NCI-H510A treated with DMSO at 0.1 percent for 48 hours (cell line): ENCODE measurements around the gene COQ8A.

ENCODE experiments used
- DNase-seq: peaks from one replicate; lab custom pipeline; 2025; lab: John Stamatoyannopoulos, UW

Gene COQ8A

GRCh38 chr1:226974544-226975258 is 34.6 kb downstream of the COQ8A start:
- DNase-seq = no peak

DNA sequence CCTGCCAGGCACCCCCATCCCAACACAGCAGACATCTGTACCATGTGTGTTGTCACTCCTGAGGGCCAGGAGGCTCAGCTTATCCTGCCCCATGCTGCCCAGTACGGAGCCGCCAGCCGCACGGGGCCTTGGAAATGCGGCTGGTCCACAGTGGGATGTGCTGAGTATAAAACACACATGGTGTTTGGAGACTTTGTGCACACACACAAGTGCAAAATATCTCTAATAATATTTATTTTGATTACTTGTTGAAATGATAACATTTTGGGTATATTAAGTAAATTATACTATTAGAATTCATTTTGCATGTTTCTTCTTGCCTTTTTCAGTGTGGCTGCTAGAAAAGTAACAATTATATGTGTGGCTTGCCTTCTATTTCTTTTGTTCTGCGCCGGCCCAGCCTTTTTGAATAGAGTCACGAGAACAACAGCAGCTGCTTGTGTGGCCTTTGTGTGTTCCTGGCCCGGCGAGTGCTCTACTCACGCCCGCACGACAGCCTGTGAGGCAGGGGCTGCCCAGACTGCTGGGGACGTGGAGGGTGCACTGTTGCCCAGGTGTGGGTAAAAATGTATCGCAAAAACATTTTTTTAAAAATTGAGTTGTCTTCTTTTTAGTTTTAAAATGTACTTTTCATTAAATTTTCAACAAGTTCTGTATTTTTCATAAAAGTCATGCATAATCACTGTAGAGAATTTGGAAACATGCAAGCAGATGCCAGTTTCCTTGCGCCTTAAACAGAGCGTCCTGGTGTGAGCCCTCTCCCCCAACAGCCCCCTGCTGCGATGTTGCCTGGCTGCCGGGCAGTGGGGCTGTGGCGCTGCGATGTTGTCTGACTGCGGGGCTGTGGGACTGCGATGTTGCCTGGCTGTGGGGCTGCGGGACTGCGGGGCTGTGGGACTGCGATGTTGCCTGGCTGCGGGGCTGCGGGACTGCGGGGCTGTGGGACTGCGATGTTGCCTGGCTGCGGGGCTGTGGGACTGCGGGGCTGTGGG is 35.5 kb downstream of the COQ8A start:
- DNase-seq = no peak

- DNase-seq = no peak
Observed at GRCh38 chr1:226976276-226976977, 36.3 kb downstream of the COQ8A start.

GRCh38 chr1:226976978-226977642 is 37.0 kb downstream of the COQ8A start:
- DNase-seq = no peak

DNA sequence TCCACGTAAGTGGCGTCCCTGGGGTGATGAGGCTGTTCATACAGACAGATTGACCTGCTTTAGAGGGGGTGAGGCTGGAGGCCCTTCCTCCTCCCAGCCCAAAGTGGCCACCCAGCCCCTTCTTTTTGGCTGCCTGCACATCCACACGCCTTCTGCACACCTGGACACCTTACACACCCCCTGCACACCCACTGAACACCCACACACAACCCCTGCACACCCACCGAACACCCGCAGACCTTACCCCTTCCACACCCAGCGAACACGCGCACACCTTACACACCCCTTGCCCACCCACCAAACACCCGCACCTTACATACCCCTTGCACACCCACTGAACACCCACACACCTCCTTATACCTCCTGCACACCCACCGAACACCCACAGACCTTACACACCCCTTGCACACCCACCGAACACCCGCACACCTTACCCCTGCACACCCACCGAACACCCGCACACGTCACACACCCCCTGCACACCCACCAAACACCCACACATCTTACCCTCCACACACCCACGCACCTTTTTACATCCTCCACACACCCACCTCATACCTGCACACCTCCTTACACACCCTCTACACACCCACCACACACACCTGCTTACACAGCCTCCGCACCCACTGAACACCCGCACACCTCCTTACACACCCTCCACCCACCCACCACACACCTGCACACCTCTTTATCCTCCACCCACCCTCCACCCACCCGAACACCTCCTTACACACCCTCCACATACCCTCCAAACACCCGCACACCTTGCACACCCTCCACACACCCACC is 37.7 kb downstream of the COQ8A start:
- no peak for DNase-seq

DNA sequence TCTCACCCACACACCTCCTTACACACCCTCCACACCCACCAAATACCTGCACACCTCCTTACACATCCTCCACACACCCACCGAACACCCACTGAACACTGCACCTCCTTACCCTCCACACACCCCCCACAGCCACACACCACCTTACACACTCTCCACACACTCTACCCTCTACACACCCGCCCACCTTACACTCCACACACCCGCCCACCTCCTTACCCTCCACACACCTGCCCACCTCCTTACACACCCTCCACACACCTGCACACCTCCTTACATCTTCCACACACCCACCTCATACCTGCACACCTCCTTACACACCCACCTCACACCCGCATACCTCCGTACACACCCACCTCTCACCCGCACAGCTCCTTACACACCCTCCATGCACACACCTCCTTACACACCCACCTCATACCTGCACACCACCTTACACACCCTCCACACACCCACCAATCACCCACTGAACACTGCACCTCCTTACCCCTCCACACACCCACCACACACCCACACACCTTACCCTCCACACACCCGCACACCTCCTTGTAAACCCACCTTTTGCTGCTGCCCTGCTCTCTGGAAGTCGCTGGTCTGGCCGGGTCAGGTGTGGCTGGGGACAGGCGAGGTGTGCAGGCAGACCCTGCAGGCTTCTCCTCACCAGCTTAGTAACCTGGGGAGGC is 38.5 kb downstream of the COQ8A start:
- DNase-seq = no peak

DNA sequence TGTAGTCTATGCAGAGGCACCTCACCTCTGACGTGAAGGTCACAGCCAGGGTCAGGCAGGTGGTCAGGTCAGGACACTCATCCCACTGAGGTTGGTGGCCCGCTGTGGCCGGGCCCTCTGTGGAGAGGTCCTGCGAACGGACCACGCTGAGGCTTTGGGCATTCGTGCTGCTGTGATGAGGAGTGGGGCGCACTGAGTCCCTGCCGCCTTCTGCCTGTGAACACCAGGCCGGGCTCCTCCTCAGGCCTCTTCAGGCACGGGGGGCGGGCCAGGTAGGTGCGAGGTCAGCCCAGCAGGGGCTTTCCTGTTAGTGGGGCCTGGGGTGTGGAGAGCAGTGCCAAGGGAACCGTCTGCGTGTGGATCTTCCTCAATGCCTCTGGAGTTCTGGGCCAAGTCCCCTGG is 39.0 kb downstream of the COQ8A start:
- DNase-seq = no peak

GRCh38 chr1:226979517-226980121 is 39.5 kb downstream of the COQ8A start:
- DNase-seq = no peak

DNA sequence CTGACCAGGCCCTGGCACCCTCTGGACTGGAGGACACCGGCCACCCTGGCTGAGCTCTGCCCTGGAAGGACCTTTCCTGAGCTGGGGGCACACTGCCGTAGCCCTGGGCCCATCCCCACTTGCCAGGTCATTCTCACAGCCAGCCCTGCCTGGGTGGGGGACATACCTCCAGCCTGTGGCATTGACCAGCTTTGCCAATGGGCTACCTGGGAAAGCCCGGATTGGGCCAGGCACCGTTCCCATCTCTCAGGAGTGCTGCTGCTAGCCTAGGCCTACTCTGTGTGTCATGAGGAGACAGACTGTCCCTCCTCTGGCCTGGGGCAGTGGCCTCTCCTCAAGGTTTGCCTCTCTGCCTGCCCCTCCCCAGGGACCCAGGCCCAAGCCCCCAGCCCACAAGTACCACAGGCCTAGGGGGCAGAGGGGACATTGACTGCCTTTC is 40.0 kb downstream of the COQ8A start:
- DNase-seq = no peak

GRCh38 chr1:226980565-226981385 is 40.7 kb downstream of the COQ8A start:
- no peak for DNase-seq

DNA sequence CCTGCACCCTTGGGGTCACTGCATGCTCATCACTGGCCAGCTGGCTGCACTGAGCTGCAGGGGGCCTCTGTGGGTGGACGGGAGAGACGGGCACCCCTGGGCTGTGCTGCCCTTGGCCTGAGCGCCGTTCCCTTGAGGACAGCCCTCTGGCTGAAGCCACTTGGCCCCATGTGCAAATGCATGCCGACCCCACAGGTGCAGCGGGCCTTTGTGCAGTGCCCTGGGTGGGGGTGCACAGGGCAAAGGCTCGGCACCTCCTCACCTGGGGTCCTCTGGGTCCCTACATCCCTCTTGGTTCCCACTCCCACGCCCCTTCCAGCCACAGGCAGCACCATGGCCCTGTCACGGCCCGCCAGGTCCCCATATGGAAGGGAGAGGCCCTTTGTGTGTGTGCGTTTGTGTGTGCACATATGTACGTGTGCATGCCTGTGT is 41.3 kb downstream of the COQ8A start:
- no peak for DNase-seq

- DNase-seq = no peak
Observed at GRCh38 chr1:226981838-226982237, 41.7 kb downstream of the COQ8A start.

DNA sequence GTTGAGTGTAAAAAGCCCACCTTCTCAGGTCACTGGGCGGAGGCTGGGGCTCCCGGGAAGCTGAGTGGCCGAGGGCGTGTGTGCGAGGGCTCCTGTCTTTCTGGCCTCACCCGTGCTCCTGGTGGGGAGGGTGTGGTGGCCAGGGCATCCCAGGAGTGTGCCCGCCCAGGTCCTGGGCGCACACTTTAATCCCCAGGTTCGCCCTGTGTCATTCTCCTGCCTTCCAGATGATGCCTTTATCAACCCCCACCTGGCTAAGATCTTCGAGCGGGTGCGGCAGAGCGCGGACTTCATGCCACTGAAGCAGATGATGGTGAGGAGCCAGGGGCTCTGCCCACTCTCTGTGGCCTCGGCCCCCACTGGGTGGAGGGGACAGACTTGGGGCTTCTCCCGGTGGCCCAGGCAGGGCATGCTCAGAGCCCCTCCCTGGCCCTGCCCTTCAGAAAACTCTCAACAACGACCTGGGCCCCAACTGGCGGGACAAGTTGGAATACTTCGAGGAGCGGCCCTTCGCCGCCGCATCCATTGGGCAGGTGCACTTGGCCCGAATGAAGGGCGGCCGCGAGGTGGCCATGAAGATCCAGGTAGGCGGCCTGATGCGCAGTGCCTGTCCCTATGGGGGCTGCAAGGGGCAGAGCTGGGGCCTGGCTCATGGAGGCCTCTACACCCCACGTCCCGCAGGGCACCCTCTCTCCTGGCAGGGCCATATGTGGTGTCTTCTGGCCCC is 42.5 kb downstream of the COQ8A start:
- no peak for DNase-seq

GRCh38 chr1:226983247-226983991 is 43.3 kb downstream of the COQ8A start:
- no peak for DNase-seq

DNA sequence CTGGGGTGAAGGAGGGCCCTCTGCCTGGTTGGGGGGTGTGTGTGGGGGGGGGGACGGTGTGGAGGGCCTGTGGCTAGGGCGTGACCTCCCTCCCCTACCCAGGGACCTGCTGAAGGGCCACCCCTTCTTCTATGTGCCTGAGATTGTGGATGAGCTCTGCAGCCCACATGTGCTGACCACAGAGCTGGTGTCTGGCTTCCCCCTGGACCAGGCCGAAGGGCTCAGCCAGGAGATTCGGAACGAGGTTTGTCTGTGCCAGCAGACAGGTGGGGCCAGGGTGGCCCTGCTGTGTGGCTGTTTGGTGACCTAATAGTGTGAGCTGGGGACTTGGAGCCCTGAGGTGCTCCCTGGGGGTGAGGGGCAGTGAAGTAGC is 43.9 kb downstream of the COQ8A start:
- no peak for DNase-seq

- DNase-seq = no peak
Observed at GRCh38 chr1:226984521-226985238, 44.6 kb downstream of the COQ8A start.

DNA sequence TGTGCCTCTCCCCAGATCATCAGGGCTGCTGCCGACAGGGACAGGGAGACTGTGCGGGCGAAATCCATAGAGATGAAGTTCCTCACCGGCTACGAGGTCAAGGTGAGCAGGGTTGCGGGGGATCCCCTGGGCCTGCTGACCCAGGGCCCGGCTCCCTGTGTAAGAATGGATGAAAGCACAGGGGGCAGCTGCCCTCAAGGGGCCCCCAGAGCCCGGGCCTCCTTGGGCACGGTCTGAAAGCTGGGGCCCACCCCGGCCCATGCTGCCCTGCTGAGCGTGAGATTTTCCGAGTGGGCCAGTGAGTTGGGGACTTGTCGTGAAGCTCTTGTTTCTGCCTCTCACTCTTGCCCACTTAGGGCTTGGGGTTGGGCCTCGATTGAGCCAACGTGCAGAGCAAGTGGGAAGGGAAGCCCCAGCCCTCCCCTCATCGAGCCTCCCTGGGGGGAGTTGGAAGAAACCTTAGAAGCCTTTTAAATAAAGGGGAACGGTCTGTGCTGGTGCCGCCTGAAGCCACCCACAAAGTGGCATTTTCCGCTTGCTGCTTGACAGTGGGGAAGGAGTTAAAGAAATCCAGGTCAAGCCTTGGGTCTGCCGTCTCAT is 45.2 kb downstream of the COQ8A start:
- DNase-seq = no peak
